Endodermal cell (in vitro differentiated cells): ENCODE data around the gene INPP4A. TPM values are rescaled to one million over a fixed set of nuclear protein-coding genes. Genes with fewer than 3 reads are reported as not detected.

Experiments
- DNase-seq: peaks from one replicate; pipeline ENCODE4 v3.0.0-alpha.2; 2017
- H3K27ac ChIP-seq: 2 replicates; pipeline ENCODE4 v1.5.1; 2013; ENCODE audit warnings: mild to moderate bottlenecking, low read depth, low read length, moderate library complexity
- H3K27me3 ChIP-seq: 2 replicates; pipeline ENCODE4 v1.6.1; 2013; ENCODE audit warnings: mild to moderate bottlenecking, low read length, moderate library complexity; ENCODE audit not compliant: insufficient read depth, control insufficient read depth, poor library complexity, severe bottlenecking
- H3K36me3 ChIP-seq: 2 replicates; pipeline ENCODE4 v1.7.0; 2013; ENCODE audit warnings: mild to moderate bottlenecking, low read length, moderate library complexity; ENCODE audit not compliant: control insufficient read depth, insufficient read depth
- H3K4me1 ChIP-seq: one replicate; pipeline ENCODE4 v1.7.0; 2013; ENCODE audit warnings: low read length; ENCODE audit not compliant: control insufficient read depth, insufficient read depth
- H3K4me3 ChIP-seq: 2 replicates; pipeline ENCODE4 v1.5.1; 2013; ENCODE audit warnings: mild to moderate bottlenecking, low read length, moderate library complexity
- H3K9ac ChIP-seq: 2 replicates; pipeline ENCODE4 v1.6.1; 2013; ENCODE audit warnings: mild to moderate bottlenecking, low read length, moderate library complexity; ENCODE audit not compliant: poor library complexity, severe bottlenecking; ENCODE audit errors: extremely low read depth
- H3K9me3 ChIP-seq: 2 replicates; pipeline ENCODE4 v1.6.1; 2013; ENCODE audit warnings: mild to moderate bottlenecking, low read length, moderate library complexity; ENCODE audit not compliant: control insufficient read depth
- H3K27ac Mint-ChIP-seq: 2 replicates; pipeline ENCODE4 v1.8.0; 2020; ENCODE audit warnings: mixed read lengths
- H3K27me3 Mint-ChIP-seq: 2 replicates; pipeline ENCODE4 v1.8.0; 2021; ENCODE audit warnings: mild to moderate bottlenecking, mixed read lengths; ENCODE audit not compliant: insufficient read depth
- H3K36me3 Mint-ChIP-seq: 2 replicates; pipeline ENCODE4 v1.8.0; 2020; ENCODE audit warnings: low read depth, mixed read lengths
- H3K4me1 Mint-ChIP-seq: 2 replicates; pipeline ENCODE4 v1.8.0; 2020; ENCODE audit warnings: mixed read lengths
- H3K4me3 Mint-ChIP-seq: 2 replicates; pipeline ENCODE4 v1.8.0; 2020; ENCODE audit warnings: mild to moderate bottlenecking, moderate library complexity, mixed read lengths
- H3K9me3 Mint-ChIP-seq: 2 replicates; pipeline ENCODE4 v1.8.0; 2020; ENCODE audit warnings: mild to moderate bottlenecking, mixed read lengths
- WGBS, 2 experiments: methylation state at CpG; one replicate each; pipeline versions ENCODE4 v1.1.5 to v1.1.7; 2013; ENCODE audit warnings: missing lambda C conversion rate in 2 of 2, mixed read lengths in 1 of 2; ENCODE audit not compliant: insufficient coverage in 1 of 2, insufficient read length in 1 of 2; 5-methylcytosine and 5-hydroxymethylcytosine counted together
- total RNA-seq, 2 donors: library from RNA; stranded (reverse); fragmentation: NEBNext Ultra II Directional in 1 of 2; extraction: Animal tissue kit (Norgen Biotek cat#: 25700) in 1 of 2; gene quantifications; 2 replicates in 1 of 2; 3 replicates in 1 of 2; pipeline ENCODE4 v1.2.1, GENCODE V29; 2021
- TF ChIP-seq, protein P1 (sequence below): fragments of 200-600 bp; sonication (generic); conservative IDR thresholded peaks from 2 replicates; pipeline ENCODE4 v1.5.0; 2021; ENCODE audit warnings: antibody characterized with exemption, mild to moderate bottlenecking

INPP4A gene
- total RNA-seq, 2 donors from 2014 or later = 84.9 to 94.2 TPM

DNA sequence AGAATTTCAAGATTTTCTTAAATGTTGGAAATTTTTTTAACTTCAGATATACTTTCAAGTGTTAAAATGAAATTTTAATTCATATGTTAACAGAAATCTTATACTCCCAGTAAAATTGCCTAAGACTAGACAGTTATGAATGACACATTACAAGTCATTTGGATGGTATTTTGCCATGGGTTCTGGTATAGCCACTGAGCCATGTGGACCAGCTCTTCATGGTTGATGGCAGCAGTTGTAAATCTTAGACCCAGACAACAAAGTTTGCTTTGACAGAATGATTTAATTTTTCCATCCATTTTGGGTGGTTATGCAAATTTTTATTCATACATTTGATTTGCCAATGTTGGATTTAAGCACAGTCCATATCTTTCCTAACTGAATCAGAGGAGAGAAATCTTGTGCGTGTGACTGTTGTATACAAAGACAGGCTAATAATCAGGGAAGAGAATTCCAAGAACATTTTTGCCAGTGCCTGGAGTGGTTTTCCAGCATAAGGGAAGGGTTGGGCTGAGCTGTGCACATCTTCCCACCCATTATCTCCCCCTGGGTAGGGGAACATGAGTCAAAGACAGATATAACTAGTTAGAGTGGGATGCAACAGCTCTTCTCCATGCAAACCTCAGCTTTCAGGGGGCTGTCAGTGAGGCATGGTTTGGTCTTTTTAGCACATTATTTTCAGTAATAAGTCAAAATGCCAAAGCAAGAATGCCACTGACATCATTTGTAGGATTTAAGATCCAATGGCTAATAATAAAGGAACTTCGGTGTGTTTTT is 28.1 kb upstream of the INPP4A start:
- peaks cover 48% of the 10 kb centered on the region for H3K9me3 Mint-ChIP-seq
- TF ChIP-seq, protein P1, sequence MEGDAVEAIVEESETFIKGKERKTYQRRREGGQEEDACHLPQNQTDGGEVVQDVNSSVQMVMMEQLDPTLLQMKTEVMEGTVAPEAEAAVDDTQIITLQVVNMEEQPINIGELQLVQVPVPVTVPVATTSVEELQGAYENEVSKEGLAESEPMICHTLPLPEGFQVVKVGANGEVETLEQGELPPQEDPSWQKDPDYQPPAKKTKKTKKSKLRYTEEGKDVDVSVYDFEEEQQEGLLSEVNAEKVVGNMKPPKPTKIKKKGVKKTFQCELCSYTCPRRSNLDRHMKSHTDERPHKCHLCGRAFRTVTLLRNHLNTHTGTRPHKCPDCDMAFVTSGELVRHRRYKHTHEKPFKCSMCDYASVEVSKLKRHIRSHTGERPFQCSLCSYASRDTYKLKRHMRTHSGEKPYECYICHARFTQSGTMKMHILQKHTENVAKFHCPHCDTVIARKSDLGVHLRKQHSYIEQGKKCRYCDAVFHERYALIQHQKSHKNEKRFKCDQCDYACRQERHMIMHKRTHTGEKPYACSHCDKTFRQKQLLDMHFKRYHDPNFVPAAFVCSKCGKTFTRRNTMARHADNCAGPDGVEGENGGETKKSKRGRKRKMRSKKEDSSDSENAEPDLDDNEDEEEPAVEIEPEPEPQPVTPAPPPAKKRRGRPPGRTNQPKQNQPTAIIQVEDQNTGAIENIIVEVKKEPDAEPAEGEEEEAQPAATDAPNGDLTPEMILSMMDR = no peak
- H3K4me3 Mint-ChIP-seq = no peak overlapping the region
- Histone ChIP-seq H3K36me3 (no peaks in the 10 kb centered on the region), H3K9ac (no peak overlapping the region), H3K27ac (no peak overlapping the region), H3K27me3 (no peaks in the 10 kb centered on the region), H3K4me1 (no peaks in the 10 kb centered on the region), H3K9me3 (peaks cover 50% of the 10 kb centered on the region), H3K4me3 (no peak overlapping the region)
- no peak for DNase-seq
- H3K27ac Mint-ChIP-seq = no peak overlapping the region
- H3K27me3 Mint-ChIP-seq = no peaks in the 10 kb centered on the region
- H3K4me1 Mint-ChIP-seq = no peaks in the 10 kb centered on the region
- 94 to 100% methylated on average over 1 to 2 of the region's 2 CpGs for WGBS, 2 experiments
- H3K36me3 Mint-ChIP-seq = peaks cover 14% of the 10 kb centered on the region

DNA sequence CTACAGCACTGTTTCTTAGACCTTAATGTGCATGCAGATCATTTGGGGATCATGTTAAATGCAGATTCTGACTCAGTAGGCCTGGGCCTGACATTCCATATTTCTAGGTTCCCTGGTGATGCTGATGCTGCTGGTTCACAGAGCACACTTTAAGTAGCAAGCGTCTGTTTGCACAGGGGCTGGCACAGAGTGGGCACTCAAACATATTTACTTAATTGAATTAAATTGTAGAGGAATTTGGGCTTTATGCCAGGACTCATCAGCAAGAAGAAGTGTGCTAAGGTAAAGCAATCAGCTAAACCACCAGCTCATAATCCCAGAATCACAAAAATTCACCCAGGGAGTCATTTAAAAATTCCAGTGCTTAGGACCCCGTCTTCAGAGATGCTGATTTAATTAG is 25.1 kb upstream of the INPP4A start:
- Histone ChIP-seq H3K27ac (no peak overlapping the region), H3K36me3 (no peaks in the 10 kb centered on the region), H3K9me3 (peaks cover 56% of the 10 kb centered on the region), H3K27me3 (no peaks in the 10 kb centered on the region), H3K4me1 (no peaks in the 10 kb centered on the region), H3K4me3 (no peak overlapping the region), H3K9ac (no peak overlapping the region)
- Mint-ChIP-seq H3K4me3 (no peak overlapping the region), H3K27me3 (no peaks in the 10 kb centered on the region), H3K4me1 (no peaks in the 10 kb centered on the region), H3K36me3 (peaks cover 8% of the 10 kb centered on the region), H3K9me3 (peaks cover 48% of the 10 kb centered on the region), H3K27ac (no peak overlapping the region)
- TF ChIP-seq, protein P1 = no peak
- 83 to 90% methylated on average over 1 to 2 of the region's 2 CpGs for WGBS, 2 experiments
- no peak for DNase-seq

DNA sequence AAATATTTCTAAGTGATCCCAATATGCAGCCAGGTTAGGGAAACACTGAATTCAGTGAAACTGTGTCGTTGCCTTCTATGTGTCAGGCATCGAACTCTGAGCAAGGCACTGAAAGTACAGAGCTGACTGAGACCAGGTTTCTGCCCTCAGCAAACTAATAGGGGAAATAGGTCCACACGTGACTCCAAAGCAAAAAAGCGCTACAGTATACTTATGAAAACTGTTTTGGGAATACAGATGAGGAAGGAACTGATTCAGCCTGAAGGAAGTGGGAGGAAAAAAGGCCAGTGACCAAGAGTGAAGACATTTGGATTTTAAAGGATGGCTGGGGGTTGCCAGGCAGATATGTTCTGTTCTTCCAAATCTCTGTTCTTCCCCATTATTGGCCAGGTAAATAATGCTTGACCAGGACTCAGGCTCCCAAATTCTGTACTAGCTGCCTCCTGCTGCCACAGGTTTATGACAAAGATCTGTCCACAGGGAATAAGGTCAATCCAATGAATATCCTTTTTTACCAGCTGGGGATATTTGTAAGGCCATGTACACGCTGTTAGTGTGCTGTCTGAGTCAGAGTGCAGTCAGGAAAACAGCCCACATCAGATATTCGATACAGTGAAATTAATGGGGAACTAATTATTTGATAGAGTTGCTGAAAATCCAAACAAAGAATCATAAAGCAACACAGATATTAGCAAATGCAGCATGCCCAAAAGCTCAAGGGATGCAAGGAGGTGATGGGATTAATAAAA is 24.5 kb upstream of the INPP4A start:
- no peak overlapping the region for H3K4me3 Mint-ChIP-seq
- H3K4me1 Mint-ChIP-seq = no peaks in the 10 kb centered on the region
- Histone ChIP-seq H3K27ac (no peak overlapping the region), H3K9me3 (peaks cover 49% of the 10 kb centered on the region), H3K4me3 (no peak overlapping the region), H3K9ac (no peak overlapping the region), H3K36me3 (no peaks in the 10 kb centered on the region), H3K4me1 (no peaks in the 10 kb centered on the region), H3K27me3 (no peaks in the 10 kb centered on the region)
- no peak for DNase-seq
- TF ChIP-seq, protein P1 = no peak
- WGBS, 2 experiments = 96 to 97% methylated on average over 5 to 6 of the region's 6 CpGs
- H3K27me3 Mint-ChIP-seq = no peaks in the 10 kb centered on the region
- H3K36me3 Mint-ChIP-seq = peaks cover 4% of the 10 kb centered on the region
- H3K9me3 Mint-ChIP-seq = peaks cover 46% of the 10 kb centered on the region
- H3K27ac Mint-ChIP-seq = no peak overlapping the region
